ENCODE data around the gene FARP2.
"Not testable (repeated sequence)": the region's sequence is repeated elsewhere in the genome, so short reads cannot be mapped to it uniquely, and the experiment has no call there.

Gene FARP2

DNA sequence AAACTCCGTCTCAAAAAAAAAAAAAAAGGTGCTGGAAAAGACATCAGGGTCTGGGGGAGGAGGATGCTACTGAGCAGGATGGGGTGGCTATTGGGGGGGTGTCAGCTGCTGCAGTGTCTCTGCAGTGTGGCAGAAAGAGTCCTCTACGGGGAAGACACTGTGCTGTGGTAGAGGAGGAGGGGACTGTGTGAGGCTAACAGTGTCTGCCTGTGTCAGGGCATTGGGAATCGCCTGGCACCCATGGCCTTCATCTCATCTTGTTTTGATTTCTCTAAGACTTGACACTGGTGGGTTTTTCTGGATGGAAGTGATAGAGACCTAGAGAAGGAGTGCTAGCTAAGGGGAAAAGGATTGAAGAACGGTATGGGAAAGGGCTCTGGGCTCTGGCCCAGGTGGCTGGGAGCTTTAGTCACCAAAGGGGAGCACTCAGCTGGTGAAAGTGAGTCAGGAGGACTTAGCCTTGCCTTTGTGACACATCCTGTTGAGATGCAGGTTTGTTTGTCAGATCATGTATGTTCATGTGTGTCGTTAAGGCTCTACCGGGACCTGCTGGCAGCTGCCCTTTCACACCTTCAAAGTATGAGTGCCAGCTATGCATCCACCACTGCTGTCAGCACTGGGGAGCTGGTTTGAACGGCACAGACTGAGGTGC is 58.0 kb downstream of the FARP2 start:
- H3K9ac ChIP-seq, result no peak overlapping the region
- no peaks in the 10 kb centered on the region for H3K27me3 ChIP-seq (ENCODE audit: insufficient read depth, low read depth)
- no peaks in the 10 kb centered on the region for H3K36me3 ChIP-seq (ENCODE audit: insufficient read depth)
- H3K27ac ChIP-seq, result no peak overlapping the region
- no peaks in the 10 kb centered on the region for H4K20me1 ChIP-seq (ENCODE audit: insufficient read depth)
- TF ChIP-seq, protein P1, sequence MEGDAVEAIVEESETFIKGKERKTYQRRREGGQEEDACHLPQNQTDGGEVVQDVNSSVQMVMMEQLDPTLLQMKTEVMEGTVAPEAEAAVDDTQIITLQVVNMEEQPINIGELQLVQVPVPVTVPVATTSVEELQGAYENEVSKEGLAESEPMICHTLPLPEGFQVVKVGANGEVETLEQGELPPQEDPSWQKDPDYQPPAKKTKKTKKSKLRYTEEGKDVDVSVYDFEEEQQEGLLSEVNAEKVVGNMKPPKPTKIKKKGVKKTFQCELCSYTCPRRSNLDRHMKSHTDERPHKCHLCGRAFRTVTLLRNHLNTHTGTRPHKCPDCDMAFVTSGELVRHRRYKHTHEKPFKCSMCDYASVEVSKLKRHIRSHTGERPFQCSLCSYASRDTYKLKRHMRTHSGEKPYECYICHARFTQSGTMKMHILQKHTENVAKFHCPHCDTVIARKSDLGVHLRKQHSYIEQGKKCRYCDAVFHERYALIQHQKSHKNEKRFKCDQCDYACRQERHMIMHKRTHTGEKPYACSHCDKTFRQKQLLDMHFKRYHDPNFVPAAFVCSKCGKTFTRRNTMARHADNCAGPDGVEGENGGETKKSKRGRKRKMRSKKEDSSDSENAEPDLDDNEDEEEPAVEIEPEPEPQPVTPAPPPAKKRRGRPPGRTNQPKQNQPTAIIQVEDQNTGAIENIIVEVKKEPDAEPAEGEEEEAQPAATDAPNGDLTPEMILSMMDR (conservative IDR thresholded peaks at IDR 0.05; ENCODE audit: low read depth, low read length), result no peak
- no peak overlapping the region for H3K4me2 ChIP-seq
- no peak overlapping the region for H2AFZ ChIP-seq (ENCODE audit: low read depth)
- no peak overlapping the region for H3K4me3 ChIP-seq (IDR thresholded peaks at IDR 0.05; ENCODE audit: insufficient read depth, low read depth, low read length)
- no peaks in the 10 kb centered on the region for H3K79me2 ChIP-seq (ENCODE audit: insufficient read depth, low read depth)
- H3K4me1 ChIP-seq (ENCODE audit: low read depth, poor library complexity, severe bottlenecking), result no peaks in the 10 kb centered on the region

DNA sequence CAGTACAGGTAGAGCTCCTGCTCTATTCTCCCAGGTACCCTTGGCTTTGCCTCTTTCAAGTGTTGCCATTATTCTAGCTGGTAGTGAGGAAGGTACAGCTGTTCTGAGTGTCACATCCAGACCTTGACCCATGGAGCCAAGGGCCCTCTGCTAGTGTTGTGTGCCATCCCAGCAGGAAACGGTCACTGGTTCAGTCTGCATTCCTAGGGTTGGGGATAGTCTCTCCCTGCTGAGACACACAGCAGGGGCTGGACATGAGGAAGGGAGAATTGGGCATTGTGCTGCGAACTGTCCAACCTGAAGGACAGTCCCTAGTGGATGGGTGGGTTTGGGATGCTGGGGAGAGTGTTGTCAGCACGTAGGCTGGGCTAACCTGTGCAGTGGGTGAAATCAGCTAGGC is 59.1 kb downstream of the FARP2 start:
- H3K79me2 ChIP-seq (ENCODE audit: insufficient read depth, low read depth), result no peaks in the 10 kb centered on the region
- no peak overlapping the region for H3K4me3 ChIP-seq (IDR thresholded peaks at IDR 0.05; ENCODE audit: insufficient read depth, low read depth, low read length)
- H3K4me2 ChIP-seq, result no peak overlapping the region
- H3K36me3 ChIP-seq (ENCODE audit: insufficient read depth), result no peaks in the 10 kb centered on the region
- no peak overlapping the region for H3K27ac ChIP-seq
- H2AFZ ChIP-seq (ENCODE audit: low read depth), result no peak overlapping the region
- H4K20me1 ChIP-seq (ENCODE audit: insufficient read depth), result no peaks in the 10 kb centered on the region
- TF ChIP-seq, protein P1 (conservative IDR thresholded peaks at IDR 0.05; ENCODE audit: low read depth, low read length), result no peak
- no peak overlapping the region for H3K9ac ChIP-seq
- H3K4me1 ChIP-seq (ENCODE audit: low read depth, poor library complexity, severe bottlenecking), result no peaks in the 10 kb centered on the region
- H3K27me3 ChIP-seq (ENCODE audit: insufficient read depth, low read depth), result no peaks in the 10 kb centered on the region

DNA sequence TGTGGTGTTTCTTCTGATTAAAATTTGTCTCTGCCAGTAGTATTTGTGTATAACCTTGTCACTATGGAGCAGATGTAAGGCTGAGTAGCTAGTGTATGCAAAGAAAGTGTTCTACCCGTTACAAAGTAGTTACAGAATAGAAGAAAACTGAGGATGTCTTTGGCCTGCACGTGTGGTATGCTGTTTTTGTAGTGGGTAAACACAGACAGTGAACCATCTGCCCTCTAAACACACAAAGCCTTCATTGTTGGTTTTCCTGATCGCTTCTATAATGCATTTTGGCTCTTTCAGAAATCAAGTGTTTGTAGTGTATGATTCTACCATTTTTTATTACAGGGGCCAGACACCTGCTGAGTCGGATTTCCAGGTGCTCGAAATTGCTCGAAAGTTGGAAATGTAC is 61.5 kb downstream of the FARP2 start:
- Histone ChIP-seq H3K27ac (no peak overlapping the region), H3K4me2 (no peak overlapping the region), H3K4me1 (ENCODE audit: low read depth, poor library complexity, severe bottlenecking) (peaks cover 23% of the 10 kb centered on the region), H3K4me3 (IDR thresholded peaks at IDR 0.05; ENCODE audit: insufficient read depth, low read depth, low read length) (no peak overlapping the region), H3K9ac (no peak overlapping the region), H3K27me3 (ENCODE audit: insufficient read depth, low read depth) (no peaks in the 10 kb centered on the region), H4K20me1 (ENCODE audit: insufficient read depth) (no peaks in the 10 kb centered on the region), H2AFZ (ENCODE audit: low read depth) (no peak overlapping the region), H3K36me3 (ENCODE audit: insufficient read depth) (peaks cover 4% of the 10 kb centered on the region; the same call in 1 of the 2 replicates), H3K79me2 (ENCODE audit: insufficient read depth, low read depth) (no peaks in the 10 kb centered on the region)
- TF ChIP-seq, protein P1 (conservative IDR thresholded peaks at IDR 0.05; ENCODE audit: low read depth, low read length), result no peak

DNA sequence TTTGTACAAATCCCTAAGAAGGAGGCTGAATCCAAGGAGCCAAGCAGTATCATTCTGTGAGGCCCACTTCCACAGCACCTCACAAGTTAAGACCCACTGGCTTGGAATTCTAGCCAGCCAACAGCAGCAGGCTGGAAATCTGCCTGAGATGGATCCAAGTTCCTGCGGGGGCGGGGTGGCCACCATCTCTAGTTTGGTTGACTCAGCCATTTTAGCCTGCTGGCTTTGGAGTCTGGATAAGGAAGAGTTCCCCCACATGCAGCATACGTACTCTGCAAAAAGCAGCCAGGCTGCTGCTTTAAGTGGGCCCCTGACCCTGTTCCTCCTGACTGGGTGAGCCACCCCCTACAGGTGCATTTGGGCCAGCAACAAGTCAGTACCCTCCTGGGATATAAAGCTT is 65.2 kb downstream of the FARP2 start:
- H3K4me2 ChIP-seq, result peak overlapping the region; percentile 30; the same call in 1 of the 2 replicates
- H3K4me1 ChIP-seq (ENCODE audit: low read depth, poor library complexity, severe bottlenecking), result peaks cover 30% of the 10 kb centered on the region
- TF ChIP-seq, protein P1 (conservative IDR thresholded peaks at IDR 0.05; ENCODE audit: low read depth, low read length), result no peak
- H3K36me3 ChIP-seq (ENCODE audit: insufficient read depth), result peaks cover 4% of the 10 kb centered on the region; the same call in 1 of the 2 replicates
- no peaks in the 10 kb centered on the region for H4K20me1 ChIP-seq (ENCODE audit: insufficient read depth)
- no peak overlapping the region for H3K9ac ChIP-seq
- H3K4me3 ChIP-seq (IDR thresholded peaks at IDR 0.05; ENCODE audit: insufficient read depth, low read depth, low read length), result no peak overlapping the region
- peak overlapping the region; percentile 21 for H3K27ac ChIP-seq
- H2AFZ ChIP-seq (ENCODE audit: low read depth), result no peak overlapping the region
- H3K79me2 ChIP-seq (ENCODE audit: insufficient read depth, low read depth), result no peaks in the 10 kb centered on the region
- no peaks in the 10 kb centered on the region for H3K27me3 ChIP-seq (ENCODE audit: insufficient read depth, low read depth)

DNA sequence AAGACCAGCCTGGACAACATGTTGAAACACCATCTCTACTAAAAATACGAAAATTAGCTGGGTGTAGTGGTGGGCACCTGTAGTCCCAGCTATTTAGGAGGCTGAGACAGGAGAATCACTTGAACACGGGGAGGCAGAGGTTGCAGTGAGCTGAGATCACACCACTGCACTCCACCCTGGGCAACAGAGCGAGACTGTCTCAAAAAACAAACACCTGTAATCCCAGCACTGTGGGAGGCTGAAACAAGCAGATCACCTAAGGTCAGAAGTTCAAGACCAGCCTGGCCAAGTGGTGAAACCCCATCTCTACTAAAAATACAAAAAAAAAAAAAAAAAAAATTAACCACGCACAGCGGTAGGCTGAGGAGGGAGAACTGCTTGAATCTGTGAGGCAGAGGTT is 65.9 kb downstream of the FARP2 start:
- not testable (repeated sequence) for H3K79me2 ChIP-seq (ENCODE audit: insufficient read depth, low read depth); H3K36me3 ChIP-seq (ENCODE audit: insufficient read depth); H3K4me3 ChIP-seq (IDR thresholded peaks at IDR 0.05; ENCODE audit: insufficient read depth, low read depth, low read length); H2AFZ ChIP-seq (ENCODE audit: low read depth); H3K9ac ChIP-seq; H4K20me1 ChIP-seq (ENCODE audit: insufficient read depth); H3K27me3 ChIP-seq (ENCODE audit: insufficient read depth, low read depth)
- Histone ChIP-seq H3K4me2 (peak overlapping the region; percentile 30), H3K4me1 (ENCODE audit: low read depth, poor library complexity, severe bottlenecking) (peaks cover 30% of the 10 kb centered on the region), H3K27ac (peak overlapping the region; percentile 21)
